Choroid plexus epithelial cell (primary cell): ENCODE data around the gene RHEB.

ENCODE experiments used
- DNase-seq: peaks from one replicate; pipeline ENCODE4 v3.0.0-alpha.2; 2010; ENCODE audit warnings: low read depth
- H3K4me3 ChIP-seq: 2 replicates; pipeline ENCODE4 v1.5.1; 2011; ENCODE audit warnings: low read depth, mild to moderate bottlenecking, control low read depth, low read length, moderate library complexity
- CTCF ChIP-seq: conservative IDR thresholded peaks from 2 replicates; pipeline ENCODE4 v1.5.1; 2011; ENCODE audit warnings: low read depth, mild to moderate bottlenecking, control low read depth, inconsistent platforms, low read length, moderate library complexity

The RHEB gene

DNA sequence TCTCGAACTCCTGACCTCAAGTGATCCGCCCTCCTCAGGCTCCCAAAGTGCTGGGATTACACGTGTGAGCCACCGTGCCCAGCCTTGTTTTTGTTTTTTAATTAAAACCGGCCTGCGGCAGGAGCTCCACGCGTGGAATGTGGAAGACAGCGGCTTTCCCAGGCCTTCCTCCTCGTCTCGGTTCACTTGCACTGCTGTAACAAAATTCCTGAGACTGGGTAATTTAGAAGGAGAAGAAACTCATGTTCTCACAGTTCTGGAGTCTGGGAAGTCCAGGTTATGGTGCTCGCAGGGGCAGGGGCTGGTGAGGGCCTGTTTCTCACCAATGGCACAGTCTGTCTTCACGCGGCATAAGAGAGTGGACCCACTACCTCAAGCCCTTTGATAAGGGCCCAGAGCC is 65.4 kb downstream of the RHEB start:
- H3K4me3 ChIP-seq = no peak overlapping the region
- TF ChIP-seq CTCF = no peak
- DNase-seq = no peak

DNA sequence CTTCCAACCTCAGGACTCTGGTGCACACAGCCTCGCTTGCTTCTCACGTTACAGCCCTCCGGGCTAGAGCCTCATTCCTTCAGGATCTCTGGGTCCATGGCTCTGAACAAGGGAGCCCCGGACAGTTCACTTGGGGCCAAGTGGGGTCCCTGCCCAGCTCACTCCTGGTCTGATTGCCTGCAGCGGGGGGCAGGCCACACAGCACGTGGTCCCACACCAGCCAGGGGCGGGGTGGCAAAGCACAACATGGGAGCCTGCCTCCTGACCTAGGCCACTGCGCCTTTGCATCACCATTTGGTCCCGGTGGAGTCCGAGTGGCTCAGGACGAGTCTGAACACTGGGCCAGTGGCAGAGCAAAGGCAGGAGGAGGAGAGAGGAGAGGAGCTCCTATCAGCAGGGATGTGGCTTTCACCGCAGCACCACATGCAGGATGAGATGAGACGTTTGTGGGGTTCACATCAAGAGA is 66.3 kb downstream of the RHEB start:
- no peak for TF ChIP-seq CTCF
- DNase-seq = no peak
- no peak overlapping the region for H3K4me3 ChIP-seq

- no peak for TF ChIP-seq CTCF
- no peak for DNase-seq
- H3K4me3 ChIP-seq = no peak overlapping the region
These were observed 66.9 kb downstream of the RHEB start for GRCh38 chr7:151452680-151453325.

GRCh38 chr7:151451626-151452571 is 67.8 kb downstream of the RHEB start:
- no peak for TF ChIP-seq CTCF
- no peak overlapping the region for H3K4me3 ChIP-seq
- DNase-seq = no peak

DNA sequence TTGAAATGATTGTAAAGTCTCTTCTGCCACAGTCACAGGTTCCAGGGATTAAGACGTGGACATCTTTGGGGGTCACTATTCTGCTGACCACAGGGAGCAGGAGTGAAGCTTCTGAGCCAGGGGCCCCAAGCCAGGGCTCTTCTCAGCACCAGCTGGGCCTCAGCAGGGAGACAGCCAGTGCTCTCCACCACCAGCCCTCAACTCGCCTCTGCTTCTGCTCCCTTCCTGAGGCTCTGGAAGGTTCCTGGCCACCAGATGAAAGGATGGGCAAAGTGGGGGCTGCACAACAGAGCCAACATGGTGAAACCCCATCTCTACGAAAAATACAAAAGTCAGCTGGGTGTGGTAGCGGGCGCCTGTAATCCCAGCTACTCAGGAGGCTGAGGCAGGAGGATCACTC is 68.5 kb downstream of the RHEB start:
- no peak overlapping the region for H3K4me3 ChIP-seq

DNA sequence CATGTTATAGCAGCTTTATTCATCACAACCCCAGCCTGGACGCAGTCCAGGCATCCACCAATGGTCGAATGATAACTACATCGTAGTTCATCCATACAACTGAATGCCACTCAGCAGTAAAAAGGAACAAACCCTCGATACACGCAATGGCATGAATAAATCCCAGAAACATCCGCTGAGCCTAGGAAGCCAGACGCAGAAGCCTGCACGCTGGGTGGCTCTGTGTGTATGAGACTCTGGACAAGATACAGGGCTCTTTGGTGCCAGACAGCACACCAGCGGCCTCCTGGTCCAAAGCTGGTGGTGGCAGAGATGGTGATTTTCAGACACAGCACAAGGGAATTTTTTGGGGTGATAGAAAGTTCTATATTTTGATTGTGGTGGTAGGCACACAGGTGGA is 69.7 kb downstream of the RHEB start:
- no peak overlapping the region for H3K4me3 ChIP-seq
- no peak for DNase-seq
- TF ChIP-seq CTCF = no peak

More for the DNA sequence above, 68.5 kb downstream of the RHEB start:
- no peak for DNase-seq
- TF ChIP-seq CTCF = no peak
